Fibroblast of lung (primary cell): ENCODE results near the gene CTNNA1. TPM values are rescaled to one million over a fixed set of nuclear protein-coding genes. Genes with fewer than 3 reads are reported as not detected.
"Not testable (repeated sequence)": the region's sequence is repeated elsewhere in the genome, so short reads cannot be mapped to it uniquely, and the experiment has no call there.

Source experiments
- DNase-seq, 2 donors: peaks; one replicate each; pipeline versions ENCODE4 v3.0.0 to v3.0.0-alpha.2; 2010; ENCODE audit warnings: low read depth in 2 of 2
- H2AFZ ChIP-seq: 2 replicates; pipeline ENCODE4 v1.5.1; 2012; ENCODE audit warnings: low read length, control low read depth, inconsistent platforms
- H3K27ac ChIP-seq: 2 replicates; pipeline ENCODE4 v1.5.1; 2011; ENCODE audit warnings: low read length, control low read depth; ENCODE audit not compliant: insufficient read depth
- H3K27me3 ChIP-seq: 2 replicates; pipeline ENCODE4 v1.5.1; 2011; ENCODE audit warnings: mild to moderate bottlenecking, low read length; ENCODE audit not compliant: control insufficient read depth, insufficient read depth
- H3K36me3 ChIP-seq: 2 replicates; pipeline ENCODE4 v1.5.1; 2011; ENCODE audit warnings: low read length; ENCODE audit not compliant: control insufficient read depth, insufficient read depth
- H3K4me1 ChIP-seq: 2 replicates; pipeline ENCODE4 v1.5.1; 2011; ENCODE audit warnings: low read length; ENCODE audit not compliant: control insufficient read depth, insufficient read depth; ENCODE audit errors: extremely low read depth
- H3K4me2 ChIP-seq: 2 replicates; pipeline ENCODE4 v1.5.1; 2011; ENCODE audit warnings: low read length, control low read depth; ENCODE audit not compliant: insufficient read depth; ENCODE audit errors: extremely low read depth
- H3K4me3 ChIP-seq, 4 experiments: fragments of 200-600 bp in 1 of 4; sonication (generic) in 1 of 4; replicated peaks in 1 of 4; 2 replicates each; pipeline ENCODE4 v1.5.1; 2011 to 2016; ENCODE audit warnings: low read length in 4 of 4, low read depth in 3 of 4, mild to moderate bottlenecking in 3 of 4, control low read depth in 2 of 4, inconsistent platforms in 1 of 4, mixed read lengths in 1 of 4; ENCODE audit not compliant: insufficient read depth in 1 of 4; ENCODE audit errors: control extremely low read depth in 1 of 4
- H3K79me2 ChIP-seq: 2 replicates; pipeline ENCODE4 v1.5.1; 2012; ENCODE audit warnings: mild to moderate bottlenecking, low read length, inconsistent platforms; ENCODE audit not compliant: control insufficient read depth, insufficient read depth
- H3K9ac ChIP-seq: 2 replicates; pipeline ENCODE4 v1.5.1; 2011; ENCODE audit warnings: mild to moderate bottlenecking, low read length, control low read depth; ENCODE audit not compliant: insufficient read depth
- H3K9me3 ChIP-seq: 2 replicates; pipeline ENCODE4 v1.5.1; 2012; ENCODE audit warnings: low read depth, low read length; ENCODE audit not compliant: control insufficient read depth, insufficient read depth
- H4K20me1 ChIP-seq: 2 replicates; pipeline ENCODE4 v1.5.1; 2011; ENCODE audit warnings: low read length; ENCODE audit not compliant: control insufficient read depth, insufficient read depth; ENCODE audit errors: extremely low read depth
- CTCF ChIP-seq, 2 donors: IDR thresholded peaks in 1 of 2; conservative IDR thresholded peaks in 1 of 2; 1 replicate in 1 of 2; 2 replicates in 1 of 2; pipeline ENCODE4 v1.5.1; 2011 to 2012; ENCODE audit warnings: low read length in 2 of 2, control low read depth in 1 of 2, inconsistent platforms in 1 of 2, low read depth in 1 of 2, mild to moderate bottlenecking in 1 of 2
- EZH2 ChIP-seq: IDR thresholded peaks from 2 replicates; pipeline ENCODE4 v1.5.1; 2012; ENCODE audit warnings: low read length, control low read depth, mild to moderate bottlenecking; ENCODE audit errors: missing control alignments
- polyA plus RNA-seq, 2 donors: library from polyadenylated mRNA; depleted of rRNA in 1 of 2; stranded (reverse) in 1 of 2; unstranded in 1 of 2; fragments of >200 nt; gene quantifications; 2 replicates each; pipeline ENCODE4 v1.2.1, GENCODE V29; 2011 to 2012; ENCODE audit warnings: missing spikeins in 1 of 2
- total RNA-seq: library from RNA; depleted of rRNA; stranded (reverse); fragments of >200 nt; gene quantifications from 2 replicates; pipeline ENCODE4 v1.2.1, GENCODE V29; 2014

Gene CTNNA1
- total and polyA plus RNA-seq, 2 donors (not counting 1 experiment from before 2014, with no cell fraction given): 181 to 557 TPM

- peaks cover 86% of the 10 kb centered on the region for H3K79me2 ChIP-seq
- peaks cover 1% of the 10 kb centered on the region for H4K20me1 ChIP-seq
- no peak overlapping the region for H3K9ac ChIP-seq
- H3K4me2 ChIP-seq: no peak overlapping the region
- TF ChIP-seq EZH2 (no peak), CTCF (conservative IDR thresholded peaks at IDR 0.05 in 1 of 2, IDR thresholded peaks at IDR 0.05 in 1 of 2; ENCODE audit: low read depth in 1 of 2, low read length in 2 of 2) (no peak)
- no peak overlapping the region for H3K4me3 ChIP-seq
- DNase-seq: no peak
- H3K9me3 ChIP-seq: no peaks in the 10 kb centered on the region
- no peaks in the 10 kb centered on the region for H3K27me3 ChIP-seq
- no peak overlapping the region for H3K27ac ChIP-seq
- no peaks in the 10 kb centered on the region for H3K36me3 ChIP-seq
- no peaks in the 10 kb centered on the region for H3K4me1 ChIP-seq
- no peak overlapping the region for H2AFZ ChIP-seq
Measured at GRCh38 chr5:138770977-138771376, 17.8 kb downstream of the CTNNA1 start.

- H3K27ac ChIP-seq: no peak overlapping the region
- no peaks in the 10 kb centered on the region for H3K4me1 ChIP-seq
- H3K9ac ChIP-seq: no peak overlapping the region
- no peak overlapping the region for H3K4me3 ChIP-seq
- H4K20me1 ChIP-seq: peaks cover 1% of the 10 kb centered on the region
- no peak overlapping the region for H2AFZ ChIP-seq
- peaks cover 71% of the 10 kb centered on the region for H3K79me2 ChIP-seq
- no peak for TF ChIP-seq CTCF (conservative IDR thresholded peaks at IDR 0.05 in 1 of 2, IDR thresholded peaks at IDR 0.05 in 1 of 2; ENCODE audit: low read depth in 1 of 2, low read length in 2 of 2)
- no peaks in the 10 kb centered on the region for H3K27me3 ChIP-seq
- no peaks in the 10 kb centered on the region for H3K9me3 ChIP-seq
- H3K36me3 ChIP-seq: no peaks in the 10 kb centered on the region
- no peak overlapping the region for H3K4me2 ChIP-seq
- peak in 1 of 2 donors; percentile 41 for DNase-seq
Measured at GRCh38 chr5:138772986-138773594, 19.9 kb downstream of the CTNNA1 start.

GRCh38 chr5:138773624-138774023 is 20.4 kb downstream of the CTNNA1 start:
- H3K4me1 ChIP-seq, H4K20me1 ChIP-seq, H3K4me2 ChIP-seq, H3K27me3 ChIP-seq, H3K4me3 ChIP-seq, H3K36me3 ChIP-seq, H3K27ac ChIP-seq, H3K9ac ChIP-seq, H3K9me3 ChIP-seq, DNase-seq, H2AFZ ChIP-seq: not testable (repeated sequence)
- H3K79me2 ChIP-seq: peaks cover 71% of the 10 kb centered on the region
